ENCODE measurements around the gene PRKCA.

GRCh38 chr17:66562119-66562518 lies 259.7 kb downstream of the PRKCA start:
- TF ChIP-seq FOXP2 (optimal IDR thresholded peaks at IDR 0.05; ENCODE audit: borderline replicate concordance, extremely low read depth, extremely low read length, insufficient read depth) (no peak), POLR2AphosphoS5 (IDR thresholded peaks at IDR 0.05; ENCODE audit: low read depth, low read length) (no peak), REST (IDR thresholded peaks at IDR 0.05; ENCODE audit: insufficient read depth in 1 of 2, low read depth in 2 of 2, low read length in 2 of 2) (no peak), TAF1 (IDR thresholded peaks at IDR 0.05; ENCODE audit: borderline replicate concordance, insufficient read depth, low read length) (no peak), SIN3A (IDR thresholded peaks at IDR 0.05; ENCODE audit: borderline replicate concordance, insufficient read depth, low read length) (no peak)
